ENCODE measurements around the gene LRFN4.
A peak's percentile ranks its signal among the peaks of the same experiment; 100 is the strongest.

Gene LRFN4

DNA sequence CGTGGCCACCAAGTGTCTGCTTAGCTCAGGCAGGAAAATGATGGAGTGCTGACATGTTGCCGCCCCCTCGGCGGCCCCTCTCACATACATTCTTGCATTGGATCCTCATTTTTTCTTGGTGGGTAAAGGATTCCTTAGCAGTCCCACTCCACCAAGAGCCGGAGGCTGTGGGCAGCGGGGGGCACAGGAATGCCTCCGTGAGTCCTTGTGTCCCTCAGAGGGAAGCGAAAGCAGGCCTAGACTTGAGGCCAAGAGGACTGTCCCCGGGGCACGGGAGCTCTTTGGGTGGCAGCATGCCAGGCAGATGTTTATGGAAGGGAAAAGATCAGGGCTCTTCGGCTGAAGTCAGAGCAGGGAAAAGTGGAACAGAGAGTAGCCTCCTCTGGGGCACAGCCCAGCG lies 21.6 kb downstream of the LRFN4 start:
- H3K27me3 ChIP-seq (ENCODE audit: control insufficient read depth, insufficient read depth, low read length): no peaks in the 10 kb centered on the region
- H3K27ac ChIP-seq (ENCODE audit: low read depth, low read length): no peak overlapping the region
- H3K4me1 ChIP-seq (ENCODE audit: control insufficient read depth, insufficient read depth, low read length): peaks cover 30% of the 10 kb centered on the region
- H3K36me3 ChIP-seq (ENCODE audit: control insufficient read depth, insufficient read depth, low read length): no peaks in the 10 kb centered on the region
- no peak overlapping the region for H3K4me3 ChIP-seq (ENCODE audit: low read depth, low read length)
- no peak overlapping the region for H3K9ac ChIP-seq (ENCODE audit: low read length)
- H3K9me3 ChIP-seq (ENCODE audit: control insufficient read depth, insufficient read depth, low read depth, low read length): no peaks in the 10 kb centered on the region

DNA sequence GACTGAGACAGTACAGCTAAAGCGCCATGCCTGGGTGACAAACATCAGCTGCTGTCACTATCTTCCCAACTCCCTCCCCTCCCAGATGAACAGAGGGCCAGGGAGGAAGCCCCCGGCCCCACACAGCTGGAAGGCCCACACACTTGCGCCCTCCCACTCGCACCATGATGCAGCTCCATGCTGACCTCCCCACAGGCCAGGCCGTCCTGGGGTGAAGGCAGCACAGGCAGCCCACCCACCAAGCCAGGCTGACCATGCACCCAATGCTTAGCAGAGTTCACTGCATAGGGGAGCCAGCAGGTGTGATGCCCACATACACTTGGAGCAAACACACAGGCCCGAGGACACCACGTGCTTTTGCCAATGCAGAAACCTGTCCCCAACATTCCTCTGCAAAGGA lies 22.1 kb downstream of the LRFN4 start:
- no peak overlapping the region for H3K27ac ChIP-seq (ENCODE audit: low read depth, low read length)
- H3K4me3 ChIP-seq (ENCODE audit: low read depth, low read length): no peak overlapping the region
- H3K9me3 ChIP-seq (ENCODE audit: control insufficient read depth, insufficient read depth, low read depth, low read length): no peaks in the 10 kb centered on the region
- no peaks in the 10 kb centered on the region for H3K36me3 ChIP-seq (ENCODE audit: control insufficient read depth, insufficient read depth, low read length)
- H3K9ac ChIP-seq (ENCODE audit: low read length): no peak overlapping the region
- H3K27me3 ChIP-seq (ENCODE audit: control insufficient read depth, insufficient read depth, low read length): no peaks in the 10 kb centered on the region
- H3K4me1 ChIP-seq (ENCODE audit: control insufficient read depth, insufficient read depth, low read length): peaks cover 31% of the 10 kb centered on the region

DNA sequence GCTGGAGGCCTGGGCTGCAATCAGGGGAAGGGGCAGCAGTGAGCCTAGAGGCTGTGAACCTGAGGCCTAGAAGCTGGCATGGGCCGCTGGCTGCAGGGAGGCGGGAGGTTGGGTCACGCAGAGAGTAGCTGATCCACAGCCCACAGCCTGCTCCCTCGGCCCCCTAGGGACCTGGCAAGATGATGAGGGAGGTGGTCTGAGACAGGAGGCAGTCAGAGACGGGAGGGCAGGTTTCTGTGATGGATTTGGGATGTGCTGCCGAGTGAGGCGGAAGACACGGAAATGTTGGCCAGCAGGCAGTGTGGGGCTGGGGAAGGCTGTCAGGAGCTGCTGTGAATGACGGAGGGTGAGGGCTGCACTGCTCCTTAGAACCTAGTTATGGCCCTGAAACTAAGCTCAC lies 22.7 kb downstream of the LRFN4 start:
- H3K9ac ChIP-seq (ENCODE audit: low read length): no peak overlapping the region
- H3K27me3 ChIP-seq (ENCODE audit: control insufficient read depth, insufficient read depth, low read length): no peaks in the 10 kb centered on the region
- H3K4me1 ChIP-seq (ENCODE audit: control insufficient read depth, insufficient read depth, low read length): peaks cover 31% of the 10 kb centered on the region
- H3K36me3 ChIP-seq (ENCODE audit: control insufficient read depth, insufficient read depth, low read length): no peaks in the 10 kb centered on the region
- no peak overlapping the region for H3K27ac ChIP-seq (ENCODE audit: low read depth, low read length)
- no peaks in the 10 kb centered on the region for H3K9me3 ChIP-seq (ENCODE audit: control insufficient read depth, insufficient read depth, low read depth, low read length)
- no peak overlapping the region for H3K4me3 ChIP-seq (ENCODE audit: low read depth, low read length)

DNA sequence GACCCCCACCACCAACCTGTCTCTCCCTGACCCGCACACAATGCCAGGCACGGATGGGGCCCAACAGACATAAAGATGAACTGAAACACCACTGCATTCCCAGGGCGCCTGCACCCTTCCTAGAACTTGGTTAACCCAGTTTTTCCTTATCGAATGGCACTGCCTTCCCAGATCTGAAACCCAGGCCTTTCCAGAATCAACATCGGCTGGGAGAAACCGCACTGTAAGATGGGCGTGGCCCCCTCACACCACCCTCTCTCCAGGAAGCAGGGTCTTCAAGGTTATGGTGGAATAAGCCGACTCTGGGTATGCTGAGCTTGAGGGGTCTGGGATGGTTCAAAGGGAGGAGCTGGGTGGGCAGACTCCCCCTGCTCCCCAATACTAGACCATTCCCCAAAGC lies 23.1 kb downstream of the LRFN4 start:
- Histone ChIP-seq H3K36me3 (ENCODE audit: control insufficient read depth, insufficient read depth, low read length) (no peaks in the 10 kb centered on the region), H3K27me3 (ENCODE audit: control insufficient read depth, insufficient read depth, low read length) (no peaks in the 10 kb centered on the region), H3K9ac (ENCODE audit: low read length) (no peak overlapping the region), H3K27ac (ENCODE audit: low read depth, low read length) (no peak overlapping the region), H3K4me1 (ENCODE audit: control insufficient read depth, insufficient read depth, low read length) (peaks cover 31% of the 10 kb centered on the region), H3K9me3 (ENCODE audit: control insufficient read depth, insufficient read depth, low read depth, low read length) (no peaks in the 10 kb centered on the region), H3K4me3 (ENCODE audit: low read depth, low read length) (no peak overlapping the region)

DNA sequence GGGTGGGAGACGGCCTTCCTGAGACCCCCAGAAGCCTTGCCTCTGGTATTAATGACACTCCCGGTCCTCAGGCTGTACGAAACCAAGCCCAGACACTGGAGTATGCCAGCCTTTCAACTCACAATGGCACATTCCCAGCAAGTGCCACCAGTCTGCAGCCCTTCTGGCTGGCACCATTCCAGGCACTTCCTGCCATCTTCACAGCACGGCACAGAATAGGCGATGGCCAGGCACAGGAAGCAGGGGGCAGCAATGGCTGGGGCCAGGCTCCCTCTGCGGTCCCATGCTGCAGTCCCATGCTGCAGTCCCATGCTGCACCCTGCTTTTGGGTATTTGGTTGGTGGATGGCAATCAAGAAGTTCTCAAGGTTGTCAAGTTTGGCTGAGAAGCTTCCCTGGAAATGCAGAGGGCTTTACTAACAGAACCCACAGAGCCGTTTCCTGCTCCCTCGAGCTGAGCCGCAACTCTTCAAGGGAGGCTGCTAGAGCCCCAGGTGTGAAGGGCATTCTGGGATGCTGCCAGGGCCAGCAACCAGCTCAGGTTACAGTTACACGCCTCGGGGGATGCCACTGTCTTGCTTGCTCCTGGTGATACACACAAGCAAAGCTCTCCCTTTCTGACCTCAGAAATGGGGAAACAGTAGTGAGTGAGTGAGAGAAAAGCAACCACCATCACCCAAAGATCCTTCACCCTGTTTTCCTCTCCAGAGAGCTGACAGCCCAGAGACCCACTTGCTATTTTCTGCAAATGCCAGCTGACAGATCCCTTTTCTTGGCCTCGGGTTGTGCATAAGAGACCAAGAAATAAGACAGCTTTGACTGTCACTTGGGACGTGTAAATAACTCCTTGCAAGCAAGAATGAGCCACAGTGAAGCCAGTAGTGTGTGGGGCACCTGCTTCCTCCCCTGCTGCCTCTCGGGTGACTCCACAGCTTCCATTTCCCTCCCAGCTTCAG lies 23.9 kb downstream of the LRFN4 start:
- Histone ChIP-seq H3K9me3 (ENCODE audit: control insufficient read depth, insufficient read depth, low read depth, low read length) (no peaks in the 10 kb centered on the region), H3K36me3 (ENCODE audit: control insufficient read depth, insufficient read depth, low read length) (no peaks in the 10 kb centered on the region), H3K4me1 (ENCODE audit: control insufficient read depth, insufficient read depth, low read length) (peaks cover 31% of the 10 kb centered on the region), H3K27me3 (ENCODE audit: control insufficient read depth, insufficient read depth, low read length) (no peaks in the 10 kb centered on the region), H3K27ac (ENCODE audit: low read depth, low read length) (no peak overlapping the region), H3K4me3 (ENCODE audit: low read depth, low read length) (no peak overlapping the region), H3K9ac (ENCODE audit: low read length) (no peak overlapping the region)

DNA sequence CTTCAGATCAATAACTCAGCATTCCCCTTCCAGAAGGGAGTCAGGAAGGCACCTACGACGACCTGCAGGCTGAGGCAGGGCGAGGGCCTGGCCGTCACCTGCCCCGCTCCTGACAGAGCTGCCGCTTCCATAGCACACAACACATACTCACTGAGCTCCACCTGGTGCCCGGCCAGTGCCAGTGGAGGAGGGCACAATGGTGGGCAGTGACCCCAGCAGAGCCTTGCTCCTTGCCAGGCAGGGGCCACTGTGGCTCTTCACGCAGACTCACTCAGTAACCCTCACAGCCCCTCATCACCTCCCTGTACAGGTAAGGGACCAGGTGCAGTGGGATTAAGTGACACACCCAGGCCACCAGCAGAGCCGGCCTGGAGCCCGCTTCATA lies 24.6 kb downstream of the LRFN4 start:
- Histone ChIP-seq H3K27me3 (ENCODE audit: control insufficient read depth, insufficient read depth, low read length) (no peaks in the 10 kb centered on the region), H3K36me3 (ENCODE audit: control insufficient read depth, insufficient read depth, low read length) (no peaks in the 10 kb centered on the region), H3K9me3 (ENCODE audit: control insufficient read depth, insufficient read depth, low read depth, low read length) (no peaks in the 10 kb centered on the region), H3K4me1 (ENCODE audit: control insufficient read depth, insufficient read depth, low read length) (peaks cover 35% of the 10 kb centered on the region), H3K27ac (ENCODE audit: low read depth, low read length) (no peak overlapping the region), H3K9ac (ENCODE audit: low read length) (no peak overlapping the region), H3K4me3 (ENCODE audit: low read depth, low read length) (no peak overlapping the region)

DNA sequence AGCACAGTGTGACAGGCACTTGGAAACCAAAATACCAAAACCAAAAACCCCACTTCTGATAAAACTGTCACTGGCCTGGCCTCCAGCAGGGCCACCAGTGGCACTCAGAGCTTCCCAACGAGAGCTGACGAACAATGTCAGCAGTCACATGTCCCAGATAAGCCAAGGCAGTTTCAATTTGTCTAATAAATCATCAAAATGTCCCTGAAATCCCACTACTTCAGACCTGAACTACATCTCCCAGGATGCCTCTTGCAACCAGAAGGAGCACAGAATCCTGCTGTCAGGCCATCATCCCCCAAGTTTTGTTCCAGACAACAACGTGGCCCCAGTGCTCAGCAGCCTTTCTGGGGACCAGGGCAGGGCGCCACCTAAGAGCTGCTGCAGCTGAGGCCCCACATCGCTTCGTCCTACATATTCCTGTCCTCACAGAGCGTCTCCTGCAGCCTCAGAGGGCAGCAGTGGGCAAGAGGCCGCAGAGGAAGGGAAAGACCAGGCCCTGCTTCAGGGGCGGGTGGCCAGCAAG lies 25.1 kb downstream of the LRFN4 start:
- Histone ChIP-seq H3K4me1 (ENCODE audit: control insufficient read depth, insufficient read depth, low read length) (peaks cover 34% of the 10 kb centered on the region), H3K9ac (ENCODE audit: low read length) (no peak overlapping the region), H3K9me3 (ENCODE audit: control insufficient read depth, insufficient read depth, low read depth, low read length) (no peaks in the 10 kb centered on the region), H3K27ac (ENCODE audit: low read depth, low read length) (no peak overlapping the region), H3K27me3 (ENCODE audit: control insufficient read depth, insufficient read depth, low read length) (no peaks in the 10 kb centered on the region), H3K4me3 (ENCODE audit: low read depth, low read length) (no peak overlapping the region), H3K36me3 (ENCODE audit: control insufficient read depth, insufficient read depth, low read length) (no peaks in the 10 kb centered on the region)

DNA sequence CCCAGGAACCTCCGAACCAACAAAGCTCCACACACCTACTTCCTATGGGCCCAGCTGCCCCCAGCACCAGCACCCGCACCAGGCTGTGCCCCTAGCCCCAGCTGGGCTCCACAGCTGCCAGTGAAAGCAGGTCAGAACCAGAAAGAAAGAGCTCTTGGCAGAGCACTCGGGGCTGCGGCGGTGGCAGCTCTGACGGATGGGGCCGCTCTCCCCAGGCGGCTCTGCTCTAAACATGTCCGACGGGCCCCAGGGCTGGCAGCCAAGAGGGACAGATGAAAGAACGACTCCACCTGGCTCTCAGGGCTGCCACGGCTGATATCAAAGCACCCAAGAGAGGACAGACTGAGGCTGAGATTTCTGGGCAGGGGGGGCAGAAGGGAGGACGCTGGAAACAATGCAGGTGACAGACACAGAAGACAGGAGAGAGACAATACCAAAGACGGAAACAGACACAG lies 25.7 kb downstream of the LRFN4 start:
- Histone ChIP-seq H3K27ac (ENCODE audit: low read depth, low read length) (0 out of 2 replicates have a peak overlapping the region, but pooled peaks have one; percentile 16), H3K36me3 (ENCODE audit: control insufficient read depth, insufficient read depth, low read length) (no peaks in the 10 kb centered on the region), H3K4me1 (ENCODE audit: control insufficient read depth, insufficient read depth, low read length) (peaks cover 34% of the 10 kb centered on the region), H3K27me3 (ENCODE audit: control insufficient read depth, insufficient read depth, low read length) (no peaks in the 10 kb centered on the region), H3K9ac (ENCODE audit: low read length) (no peak overlapping the region), H3K4me3 (ENCODE audit: low read depth, low read length) (no peak overlapping the region), H3K9me3 (ENCODE audit: control insufficient read depth, insufficient read depth, low read depth, low read length) (no peaks in the 10 kb centered on the region)

DNA sequence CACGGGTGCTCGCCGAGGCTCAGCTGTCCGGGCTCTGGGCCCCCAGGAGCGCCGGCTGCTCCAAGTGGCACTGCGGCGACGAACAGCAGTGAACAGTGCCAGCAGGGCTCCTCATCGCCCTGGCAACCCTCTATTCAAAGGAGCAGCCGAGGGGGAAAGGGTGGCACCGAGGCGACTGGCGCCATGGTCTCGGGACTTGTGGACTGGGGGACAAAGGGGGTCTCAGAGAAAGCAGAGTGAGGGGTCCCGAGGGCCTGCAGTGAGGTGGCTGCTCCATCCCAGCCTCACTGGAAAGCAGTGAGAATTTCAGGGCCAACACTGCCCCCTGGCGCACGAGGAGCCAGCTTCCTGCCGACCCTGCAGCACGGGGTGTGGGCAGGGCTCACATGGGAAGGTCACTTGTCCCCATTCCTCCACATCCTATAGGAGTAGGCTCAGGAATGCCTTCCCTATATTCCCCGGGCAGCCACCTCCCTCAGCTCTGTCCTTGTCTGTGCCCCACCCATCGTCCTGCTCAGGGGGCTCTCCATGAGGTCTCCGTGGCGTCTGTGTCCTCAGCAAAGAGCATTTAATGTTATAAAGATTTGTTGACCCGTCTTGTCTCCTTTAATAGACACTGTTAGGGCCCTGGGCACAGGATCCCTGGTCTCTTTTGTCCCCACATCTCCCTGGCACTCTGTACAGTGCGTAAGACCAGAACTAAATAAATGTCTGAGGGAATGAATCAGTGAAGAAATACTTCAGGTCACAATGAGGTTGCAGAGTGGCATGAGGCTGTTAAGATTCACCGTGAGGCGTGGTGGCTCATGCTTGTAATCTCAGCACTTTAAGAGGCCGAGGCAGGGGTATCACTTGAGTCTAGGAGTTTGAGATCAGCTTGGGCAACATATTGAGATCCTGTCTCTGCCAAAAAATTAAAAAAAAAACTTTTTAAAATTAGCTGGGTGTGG lies 26.4 kb downstream of the LRFN4 start:
- Histone ChIP-seq H3K36me3 (ENCODE audit: control insufficient read depth, insufficient read depth, low read length) (no peaks in the 10 kb centered on the region), H3K4me1 (ENCODE audit: control insufficient read depth, insufficient read depth, low read length) (peaks cover 34% of the 10 kb centered on the region), H3K9ac (ENCODE audit: low read length) (no peak overlapping the region), H3K9me3 (ENCODE audit: control insufficient read depth, insufficient read depth, low read depth, low read length) (no peaks in the 10 kb centered on the region), H3K4me3 (ENCODE audit: low read depth, low read length) (no peak overlapping the region), H3K27me3 (ENCODE audit: control insufficient read depth, insufficient read depth, low read length) (no peaks in the 10 kb centered on the region), H3K27ac (ENCODE audit: low read depth, low read length) (no peak overlapping the region)

DNA sequence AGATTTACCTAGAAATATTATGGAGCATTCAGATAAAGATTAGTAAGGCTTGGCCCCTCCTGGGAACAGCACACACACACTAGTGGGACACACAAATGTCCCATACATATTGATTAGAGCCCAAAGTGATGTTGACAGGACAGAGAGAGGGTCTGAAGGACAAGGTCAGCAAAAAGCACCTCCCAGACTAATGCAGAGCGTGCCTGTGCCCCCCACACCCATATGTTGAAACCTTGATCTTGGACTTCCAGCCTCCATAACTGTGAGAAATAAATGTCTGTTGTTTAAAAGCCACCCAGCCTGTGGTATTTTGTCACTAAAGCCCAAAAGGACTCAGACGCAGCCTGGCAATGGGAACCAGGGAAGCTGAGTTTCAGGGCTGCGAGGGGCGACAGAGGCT lies 27.6 kb downstream of the LRFN4 start:
- no peaks in the 10 kb centered on the region for H3K27me3 ChIP-seq (ENCODE audit: control insufficient read depth, insufficient read depth, low read length)
- no peak overlapping the region for H3K9ac ChIP-seq (ENCODE audit: low read length)
- H3K27ac ChIP-seq (ENCODE audit: low read depth, low read length): no peak overlapping the region
- H3K4me1 ChIP-seq (ENCODE audit: control insufficient read depth, insufficient read depth, low read length): peaks cover 34% of the 10 kb centered on the region
- no peaks in the 10 kb centered on the region for H3K36me3 ChIP-seq (ENCODE audit: control insufficient read depth, insufficient read depth, low read length)
- no peaks in the 10 kb centered on the region for H3K9me3 ChIP-seq (ENCODE audit: control insufficient read depth, insufficient read depth, low read depth, low read length)
- H3K4me3 ChIP-seq (ENCODE audit: low read depth, low read length): no peak overlapping the region
